ENCODE results near the gene TALDO1. TPM values are rescaled to one million over a fixed set of nuclear protein-coding genes. Genes with fewer than 3 reads are reported as not detected.

TALDO1 gene
- 100 to 1,000 TPM; 199 to 206 TPM for total RNA-seq

- Mint-ChIP-seq H3K27ac (peak within 1 kb of the TSS; percentile 85), H3K9me3 (no peaks in the 10 kb centered on the region), H3K4me3 (peak within 1 kb of the TSS; percentile 92), H3K36me3 (peaks cover 2% of the 10 kb centered on the region), H3K4me1 (peaks cover 16% of the 10 kb centered on the region), H3K27me3 (no peaks in the 10 kb centered on the region)
- peak; percentile 91 for DNase-seq
- peak; percentile 85 for ATAC-seq (ENCODE audit: low read depth)
- POLR2A ChIA-PET = interaction anchor here (0.7 to 2.3 kb wide), 14 partner anchors 10 to 331 kb away, joined by 3 to 11 read pairs (median 4); partner anchors contain the start of genes GATD1 and PHRF1
Measured at GRCh38 chr11:747158-748006, at the start of gene TALDO1. TALDO1 (plus strand) TSS chr11:747464; CDS start chr11:747482, 18 bp downstream.

GRCh38 chr11:697811-698311 lies 49.4 kb upstream of the TALDO1 start:
- DNase-seq = no peak
- Mint-ChIP-seq H3K4me1 (peaks cover 25% of the 10 kb centered on the region), H3K4me3 (peak overlapping the region; percentile 62), H3K9me3 (no peaks in the 10 kb centered on the region), H3K36me3 (peaks cover 4% of the 10 kb centered on the region), H3K27me3 (no peaks in the 10 kb centered on the region), H3K27ac (peak overlapping the region; percentile 42)
- no peak for ATAC-seq (ENCODE audit: low read depth)
- POLR2A ChIA-PET = interaction anchor here (3.9 kb wide), 1 partner anchor 25 kb away, joined by 24 read pairs; no protein-coding TSS in a partner anchor

- H3K27ac Mint-ChIP-seq = peak overlapping the region; percentile 42
Measured at GRCh38 chr11:698493-699115, 48.7 kb upstream of the TALDO1 start.

GRCh38 chr11:699116-699508 lies 48.2 kb upstream of the TALDO1 start:
- ATAC-seq (ENCODE audit: low read depth) (no peak), DNase-seq (no peak)
- no peak overlapping the region for H3K27ac Mint-ChIP-seq
- peaks cover 17% of the 10 kb centered on the region for H3K4me1 Mint-ChIP-seq
- H3K27me3 Mint-ChIP-seq = no peaks in the 10 kb centered on the region
- POLR2A ChIA-PET = no interaction called here
- peaks cover 4% of the 10 kb centered on the region for H3K36me3 Mint-ChIP-seq
- no peaks in the 10 kb centered on the region for H3K9me3 Mint-ChIP-seq
- no peak overlapping the region for H3K4me3 Mint-ChIP-seq

More at GRCh38 chr11:698493-699115, 48.7 kb upstream of the TALDO1 start:
- Mint-ChIP-seq H3K36me3 (peaks cover 4% of the 10 kb centered on the region), H3K27me3 (no peaks in the 10 kb centered on the region), H3K4me1 (peaks cover 18% of the 10 kb centered on the region), H3K4me3 (peak overlapping the region; percentile 62), H3K9me3 (no peaks in the 10 kb centered on the region)
- DNase-seq = no peak
- POLR2A ChIA-PET = interaction anchor here (3.9 kb wide), 1 partner anchor 25 kb away, joined by 24 read pairs; no protein-coding TSS in a partner anchor
- ATAC-seq (ENCODE audit: low read depth) = no peak

GRCh38 chr11:699753-700152 lies 47.5 kb upstream of the TALDO1 start:
- Mint-ChIP-seq H3K4me1 (peaks cover 17% of the 10 kb centered on the region), H3K36me3 (peaks cover 4% of the 10 kb centered on the region), H3K27ac (peak overlapping the region; percentile 30), H3K27me3 (no peaks in the 10 kb centered on the region), H3K4me3 (no peak overlapping the region), H3K9me3 (no peaks in the 10 kb centered on the region)
- no peak for ATAC-seq (ENCODE audit: low read depth)
- DNase-seq = no peak
- POLR2A ChIA-PET = no interaction called here

- no peak for ATAC-seq (ENCODE audit: low read depth)
- H3K27me3 Mint-ChIP-seq = no peaks in the 10 kb centered on the region
- no peak for DNase-seq
- POLR2A ChIA-PET = no interaction called here
- H3K36me3 Mint-ChIP-seq = peaks cover 4% of the 10 kb centered on the region
- H3K4me3 Mint-ChIP-seq = no peak overlapping the region
- no peak overlapping the region for H3K27ac Mint-ChIP-seq
- H3K4me1 Mint-ChIP-seq = peaks cover 16% of the 10 kb centered on the region
- H3K9me3 Mint-ChIP-seq = no peaks in the 10 kb centered on the region
Measured at GRCh38 chr11:701741-702461, 45.4 kb upstream of the TALDO1 start.

GRCh38 chr11:702462-703461 lies 44.5 kb upstream of the TALDO1 start:
- Mint-ChIP-seq H3K4me3 (no peak overlapping the region), H3K9me3 (no peaks in the 10 kb centered on the region), H3K36me3 (peaks cover 4% of the 10 kb centered on the region), H3K27ac (no peak overlapping the region), H3K27me3 (peaks cover 5% of the 10 kb centered on the region), H3K4me1 (peaks cover 9% of the 10 kb centered on the region)
- POLR2A ChIA-PET = interaction anchor here (0.8 kb wide), 1 partner anchor 7 kb away, joined by 3 read pairs; the partner anchor contains the start of genes DEAF1 and TMEM80
- ATAC-seq (ENCODE audit: low read depth) (no peak), DNase-seq (no peak)

GRCh38 chr11:703506-703905 lies 43.8 kb upstream of the TALDO1 start:
- no peak overlapping the region for H3K4me3 Mint-ChIP-seq
- peaks cover 8% of the 10 kb centered on the region for H3K27me3 Mint-ChIP-seq
- H3K36me3 Mint-ChIP-seq = peaks cover 3% of the 10 kb centered on the region
- DNase-seq = no peak
- H3K4me1 Mint-ChIP-seq = peaks cover 3% of the 10 kb centered on the region
- ATAC-seq (ENCODE audit: low read depth) = no peak
- POLR2A ChIA-PET = interaction anchor here (0.8 kb wide), 1 partner anchor 8 kb away, joined by 3 read pairs; the partner anchor contains the start of genes DEAF1 and TMEM80
- no peaks in the 10 kb centered on the region for H3K9me3 Mint-ChIP-seq
- no peak overlapping the region for H3K27ac Mint-ChIP-seq

- POLR2A ChIA-PET = interaction anchor here (0.5 to 2.0 kb wide), 3 partner anchors 8 to 158 kb away, joined by 3 to 7 read pairs (median 3); partner anchors contain the start of genes DEAF1 and TMEM80
- H3K27ac Mint-ChIP-seq = no peak overlapping the region
- peaks cover 3% of the 10 kb centered on the region for H3K4me1 Mint-ChIP-seq
- H3K4me3 Mint-ChIP-seq = no peak overlapping the region
- ATAC-seq (ENCODE audit: low read depth) (no peak), DNase-seq (no peak)
- peaks cover 8% of the 10 kb centered on the region for H3K27me3 Mint-ChIP-seq
- H3K9me3 Mint-ChIP-seq = no peaks in the 10 kb centered on the region
- H3K36me3 Mint-ChIP-seq = peaks cover 3% of the 10 kb centered on the region
Measured at GRCh38 chr11:704228-704674, 43.0 kb upstream of the TALDO1 start.

GRCh38 chr11:704781-705645 lies 42.3 kb upstream of the TALDO1 start:
- H3K27ac Mint-ChIP-seq = peak overlapping the region; percentile 61
- peak overlapping the region; percentile 25 for H3K4me3 Mint-ChIP-seq
- H3K36me3 Mint-ChIP-seq = peaks cover 3% of the 10 kb centered on the region
- H3K9me3 Mint-ChIP-seq = no peaks in the 10 kb centered on the region
- DNase-seq (no peak), ATAC-seq (ENCODE audit: low read depth) (peak; percentile 50)
- H3K4me1 Mint-ChIP-seq = peaks cover 3% of the 10 kb centered on the region
- H3K27me3 Mint-ChIP-seq = peaks cover 8% of the 10 kb centered on the region
- POLR2A ChIA-PET = interaction anchor here (0.6 to 2.0 kb wide), 3 partner anchors 8 to 14 kb away, joined by 3 to 7 read pairs (median 3); partner anchors contain the start of genes DEAF1 and TMEM80
